ENCODE results near the gene PRICKLE3.
"Not testable (repeated sequence)": the region's sequence is repeated elsewhere in the genome, so short reads cannot be mapped to it uniquely, and the experiment has no call there.

Gene PRICKLE3

DNA sequence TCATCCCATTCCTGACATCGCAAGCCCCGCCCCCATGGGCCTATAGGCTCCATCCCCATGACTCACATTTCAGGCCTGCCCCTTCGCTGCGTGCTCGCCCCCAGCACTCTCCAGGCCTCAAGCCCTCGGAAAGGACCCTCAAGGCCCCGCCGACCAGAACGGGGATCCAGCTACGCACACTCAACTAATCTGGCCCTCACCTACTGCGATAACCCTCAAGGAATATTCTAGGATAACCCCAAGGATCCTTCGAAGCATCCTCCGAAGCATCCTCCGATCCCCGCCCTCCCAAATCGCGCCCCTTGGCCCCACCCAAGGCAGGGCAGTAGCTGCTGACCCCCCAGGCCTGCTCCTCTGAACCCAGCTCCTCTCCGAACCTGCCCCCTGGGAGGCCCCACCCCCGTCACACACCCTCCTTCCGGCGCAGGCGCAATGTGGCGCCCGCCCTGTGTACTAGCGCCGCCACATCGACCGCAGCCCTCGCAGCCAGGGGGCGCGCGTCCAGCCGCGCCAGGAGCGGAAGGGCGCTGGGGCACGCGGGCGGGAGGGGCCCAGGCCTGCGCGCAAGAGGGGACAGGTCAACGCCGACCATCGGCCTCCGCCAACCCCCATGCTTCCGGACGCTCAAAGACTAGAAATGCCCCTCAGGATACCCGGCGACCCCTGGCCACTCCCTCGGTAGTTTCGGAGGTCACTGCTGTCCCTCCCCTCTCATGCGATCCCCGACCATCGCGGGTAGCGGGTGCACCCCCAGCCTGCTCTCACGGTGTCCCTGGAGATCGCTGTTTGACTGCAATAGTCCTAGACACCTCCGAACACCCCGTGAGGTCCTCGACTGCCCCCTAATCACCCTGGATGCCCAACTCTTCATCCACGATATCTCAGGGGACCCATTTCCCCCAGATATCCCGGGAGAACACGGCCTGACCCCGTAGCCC lies 30.0 kb downstream of the PRICKLE3 start:
- DNase-seq, result peak; percentile 78 to 81

DNA sequence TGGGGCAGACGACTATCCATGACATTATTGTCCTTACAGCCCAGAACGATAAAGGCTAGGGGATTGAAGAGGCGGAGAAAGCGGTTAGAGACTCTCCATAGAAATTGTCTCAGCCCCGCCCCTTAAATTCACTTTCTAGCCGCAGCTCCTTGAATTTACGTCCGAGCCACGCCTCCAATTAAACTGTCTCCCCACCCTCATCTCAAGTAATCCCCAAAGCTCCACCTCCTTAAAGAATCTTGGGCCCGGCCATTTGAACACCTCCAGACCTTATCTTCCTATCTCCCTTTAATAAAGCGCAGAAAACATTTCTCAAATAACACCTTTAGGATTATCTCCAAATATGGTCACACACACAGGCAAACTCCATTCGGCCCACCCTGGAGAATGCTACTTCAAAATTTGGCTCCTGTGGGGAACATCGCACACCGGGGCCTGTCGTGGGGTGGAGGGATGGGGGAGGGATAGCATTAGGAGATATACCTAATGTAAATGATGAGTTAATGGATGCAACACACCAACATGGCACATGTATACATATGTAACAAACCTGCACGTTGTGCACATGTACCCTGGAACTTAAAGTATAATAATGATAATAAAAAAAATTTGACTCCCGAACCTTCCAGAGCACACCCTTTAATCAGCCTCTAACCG lies 30.8 kb downstream of the PRICKLE3 start:
- peak in 1 of 2 experiments; percentile 7 for DNase-seq

DNA sequence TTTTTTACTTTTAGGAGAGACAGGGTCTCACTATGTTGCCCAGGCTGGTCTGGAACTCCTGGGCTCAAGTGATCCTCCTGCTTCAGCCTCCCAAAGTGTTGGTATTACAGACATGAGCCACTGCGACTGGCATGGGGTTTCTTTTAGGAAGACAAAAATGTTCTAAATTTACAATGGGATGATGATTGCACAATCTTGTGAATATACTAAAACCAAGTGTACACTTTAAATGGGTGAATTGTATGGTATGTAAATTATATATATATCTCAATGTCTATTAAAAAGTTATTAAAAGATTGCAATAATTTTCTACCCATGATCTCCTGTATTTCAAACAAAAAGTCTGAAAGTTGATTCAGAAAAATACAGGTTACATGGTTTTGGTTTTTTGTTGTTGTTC lies 32.7 kb downstream of the PRICKLE3 start:
- DNase-seq, result no peak

GRCh38 chrX:49149291-49149690 lies 36.9 kb downstream of the PRICKLE3 start:
- DNase-seq, result not testable (repeated sequence)

- not testable (repeated sequence) for DNase-seq
Measured at GRCh38 chrX:49148390-49149100, 37.6 kb downstream of the PRICKLE3 start.

GRCh38 chrX:49147936-49148335 lies 38.2 kb downstream of the PRICKLE3 start:
- DNase-seq, result no peak

- DNase-seq, result no peak
Measured at GRCh38 chrX:49147282-49147681, 38.9 kb downstream of the PRICKLE3 start.

- DNase-seq, result not testable (repeated sequence)
Measured at GRCh38 chrX:49143154-49143553, 43.0 kb downstream of the PRICKLE3 start.

DNA sequence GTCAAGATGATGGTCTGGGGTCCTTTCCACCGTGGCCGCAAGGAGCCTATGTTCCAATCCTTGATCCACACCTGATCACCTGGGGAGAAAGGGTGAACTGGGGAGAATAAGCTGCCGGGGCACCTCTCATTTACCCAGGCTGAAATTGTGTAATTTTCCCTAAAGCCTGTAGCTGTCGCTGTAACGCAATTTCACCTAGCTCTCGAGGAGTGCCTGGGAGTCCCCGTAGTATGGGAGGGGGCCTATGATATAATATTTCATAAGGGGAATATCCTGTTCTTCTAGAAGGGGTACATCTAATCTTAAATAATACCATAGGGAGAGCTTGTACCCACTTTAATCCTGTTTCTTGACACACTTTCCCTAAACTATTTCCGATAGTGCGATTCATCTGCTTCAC lies 43.9 kb downstream of the PRICKLE3 start:
- DNase-seq, result not testable (repeated sequence)

DNA sequence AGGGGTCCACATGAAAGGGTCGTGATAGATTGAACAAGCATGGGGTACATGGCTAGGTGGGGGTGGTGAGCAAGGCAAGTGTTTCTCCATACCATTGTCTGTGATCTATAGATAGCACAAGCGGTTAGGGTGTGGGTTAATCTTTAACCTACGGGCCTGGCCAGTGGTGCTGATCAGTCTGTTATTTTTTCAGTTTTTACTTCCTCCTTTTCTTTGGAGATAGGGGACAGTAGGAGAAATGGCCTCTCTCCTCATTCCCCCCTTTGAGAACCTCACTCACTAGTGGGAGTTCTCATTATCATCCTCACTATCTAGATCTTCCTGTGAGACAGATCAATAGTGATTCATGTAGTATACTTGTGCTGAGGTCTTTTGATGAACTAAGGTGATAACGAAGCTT lies 46.5 kb downstream of the PRICKLE3 start:
- DNase-seq, result no peak

- DNase-seq, result no peak
Measured at GRCh38 chrX:49137492-49137891, 48.7 kb downstream of the PRICKLE3 start.

DNA sequence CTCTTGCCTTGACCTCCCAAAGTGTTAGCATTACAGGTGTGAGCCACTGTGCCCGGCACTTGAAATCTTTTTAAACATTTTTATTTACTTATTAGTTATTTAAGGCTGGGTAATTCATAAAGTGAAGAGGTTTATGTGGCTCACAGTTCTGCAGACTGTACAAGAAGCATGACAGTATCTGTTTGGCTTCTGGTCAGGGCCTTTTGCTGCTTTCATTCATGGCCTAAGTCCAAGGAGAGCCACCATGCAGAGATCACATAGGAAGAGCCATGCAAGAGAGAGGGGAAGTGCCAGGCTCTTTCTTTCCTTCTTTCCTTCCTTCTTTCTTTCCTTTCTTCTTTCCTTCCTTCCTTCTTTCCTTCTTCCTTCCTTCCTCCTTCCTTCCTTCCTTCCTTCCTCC lies 52.4 kb downstream of the PRICKLE3 start:
- DNase-seq, result no peak

DNA sequence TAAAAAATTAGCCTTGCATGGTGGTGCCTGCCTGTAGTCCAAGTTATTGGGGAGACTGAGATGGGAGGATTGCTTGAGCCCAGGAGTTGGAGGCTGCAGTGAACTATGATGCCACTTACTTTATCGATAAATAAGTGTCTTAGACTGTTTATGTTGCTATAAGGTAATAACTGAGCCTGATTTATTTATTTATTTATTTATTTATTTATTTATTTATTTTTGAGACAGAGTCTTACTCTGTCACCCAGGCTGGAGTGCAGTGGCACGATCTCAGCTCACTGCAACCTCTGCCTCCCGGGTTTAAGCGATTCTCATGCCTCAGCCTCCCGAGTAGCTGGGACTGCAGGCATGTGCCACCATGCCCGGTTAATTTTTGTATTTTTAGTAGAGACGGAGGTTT lies 53.9 kb downstream of the PRICKLE3 start:
- not testable (repeated sequence) for DNase-seq

DNA sequence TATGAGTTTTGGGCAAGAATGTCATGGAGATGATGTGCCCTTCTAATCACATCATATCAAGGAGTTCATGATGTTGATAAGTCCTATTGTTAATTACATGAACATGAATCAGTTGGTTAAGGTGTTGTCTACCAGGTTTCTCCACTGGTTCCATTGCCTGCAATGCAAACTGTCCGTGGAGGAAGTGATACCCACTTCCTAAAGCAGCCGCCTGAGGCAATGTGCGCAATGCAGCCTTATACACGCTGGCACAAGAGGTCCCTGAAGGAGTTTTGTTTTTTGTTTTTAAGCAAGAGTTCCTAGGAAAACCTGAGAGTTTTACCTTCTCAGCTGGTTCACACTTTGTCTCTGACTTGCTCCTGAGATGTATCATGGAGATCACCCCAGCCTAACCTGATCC lies 56.7 kb downstream of the PRICKLE3 start:
- DNase-seq, result no peak

DNA sequence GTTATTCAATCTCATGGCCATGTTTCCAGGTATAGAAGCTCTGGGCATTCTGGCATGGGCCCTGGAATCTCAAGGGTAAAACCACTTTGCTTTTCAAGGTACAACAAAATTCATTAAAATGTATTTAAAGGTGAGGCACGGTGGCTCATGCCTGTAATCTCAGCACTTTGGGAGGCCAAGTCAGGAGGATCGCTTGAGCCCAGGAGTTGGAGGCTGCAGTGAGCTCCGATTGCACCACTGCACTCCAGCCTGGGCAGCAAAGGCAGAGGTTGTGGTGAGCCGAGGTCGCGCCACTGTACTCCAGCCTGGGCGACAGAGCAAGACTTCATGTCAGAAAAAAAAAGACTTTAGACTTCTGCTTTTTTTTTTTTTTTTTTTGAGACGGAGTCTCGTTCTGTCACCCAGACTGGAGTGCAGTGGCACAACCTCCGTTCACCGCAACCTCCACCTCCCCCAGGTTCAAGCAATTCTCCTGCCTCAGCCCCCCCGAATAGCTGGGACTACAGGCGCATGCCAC lies 58.4 kb downstream of the PRICKLE3 start:
- DNase-seq, result not testable (repeated sequence)

All from activated CD4-positive, alpha-beta T cell treated with anti-CD3 and anti-CD28 coated beads, Interleukin-2, amount 50 U/mL, for 4 hours (primary cell).